D341Med (cell line): ENCODE measurements around the gene RHOBTB3.

ENCODE experiments used
- DNase-seq: peaks from one replicate; pipeline ENCODE4 v3.0.0; 2012; ENCODE audit warnings: low spot score

The RHOBTB3 gene

GRCh38 chr5:95763941-95764340, 32.8 kb downstream of the RHOBTB3 start:
- no peak for DNase-seq

- no peak for DNase-seq
These were observed 37.6 kb downstream of the RHOBTB3 start for GRCh38 chr5:95768731-95769130.

GRCh38 chr5:95770830-95771708, 39.9 kb downstream of the RHOBTB3 start:
- DNase-seq = no peak

- DNase-seq = no peak
These were observed 40.8 kb downstream of the RHOBTB3 start for GRCh38 chr5:95771892-95772291.

GRCh38 chr5:95773335-95774059, 42.4 kb downstream of the RHOBTB3 start:
- DNase-seq = no peak

- no peak for DNase-seq
These were observed 46.3 kb downstream of the RHOBTB3 start for GRCh38 chr5:95777441-95777840.

- DNase-seq = no peak
These were observed 47.7 kb downstream of the RHOBTB3 start for GRCh38 chr5:95778713-95779436.

GRCh38 chr5:95779611-95780010, 48.5 kb downstream of the RHOBTB3 start:
- DNase-seq = no peak

GRCh38 chr5:95780597-95780996, 49.5 kb downstream of the RHOBTB3 start:
- no peak for DNase-seq

- DNase-seq = peak; percentile 79
These were observed 50.0 kb downstream of the RHOBTB3 start for GRCh38 chr5:95781101-95781583.

GRCh38 chr5:95782181-95782580, 51.0 kb downstream of the RHOBTB3 start:
- DNase-seq = no peak

GRCh38 chr5:95783661-95784060, 52.5 kb downstream of the RHOBTB3 start:
- DNase-seq = no peak

GRCh38 chr5:95784514-95785302, 53.6 kb downstream of the RHOBTB3 start:
- DNase-seq = no peak

GRCh38 chr5:95786821-95787418, 55.8 kb downstream of the RHOBTB3 start:
- DNase-seq = no peak

GRCh38 chr5:95788493-95788892, 57.4 kb downstream of the RHOBTB3 start:
- DNase-seq = no peak

GRCh38 chr5:95791751-95792150, 60.6 kb downstream of the RHOBTB3 start:
- no peak for DNase-seq

- DNase-seq = no peak
These were observed 63.0 kb downstream of the RHOBTB3 start for GRCh38 chr5:95794070-95794516.

GRCh38 chr5:95797301-95797700, 66.2 kb downstream of the RHOBTB3 start:
- DNase-seq = no peak

GRCh38 chr5:95798048-95798447, 66.9 kb downstream of the RHOBTB3 start:
- no peak for DNase-seq

GRCh38 chr5:95798545-95798944, 67.4 kb downstream of the RHOBTB3 start:
- no peak for DNase-seq

GRCh38 chr5:95799191-95799835, 68.2 kb downstream of the RHOBTB3 start:
- no peak for DNase-seq
